ENCODE measurements around the gene LDHAL6B. TPM values are rescaled to one million over a fixed set of nuclear protein-coding genes. Genes with fewer than 3 reads are reported as not detected.

LDHAL6B gene
- total and polyA plus RNA-seq, 2 experiments from 2014 or later = not detected

DNA sequence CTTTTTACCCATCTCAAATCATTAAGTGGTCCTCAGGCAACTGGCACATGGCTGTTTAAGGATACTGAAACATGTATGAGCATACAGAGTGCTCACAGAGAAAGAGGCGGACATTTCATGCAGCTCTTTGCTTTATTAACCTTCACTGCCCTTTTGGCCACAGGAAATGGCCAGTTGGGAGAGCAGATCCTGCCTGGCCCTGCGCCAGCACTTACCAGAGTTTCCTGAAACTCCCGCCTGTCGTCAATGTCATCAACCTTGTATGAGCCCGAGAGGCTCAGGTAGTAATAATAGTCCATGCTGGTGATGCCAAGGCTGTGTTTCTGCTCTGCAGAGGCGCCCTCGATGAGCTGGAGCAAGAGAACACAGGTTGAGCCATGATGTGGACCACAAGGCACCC is 17.8 kb downstream of the LDHAL6B start:
- H3K9me3 Mint-ChIP-seq = no peaks in the 10 kb centered on the region
- DNase-seq (ENCODE audit: low spot score) = no peak
- H3K27ac ChIP-seq (ENCODE audit: low read depth) = no peak overlapping the region
- H3K4me3 ChIP-seq = no peak overlapping the region
- no peak for TF ChIP-seq EZH2 (IDR thresholded peaks at IDR 0.05; ENCODE audit: low read depth, unreplicated experiment)
- no peak for TF ChIP-seq CREB1 (CRISPR knock-in tag; IDR thresholded peaks at IDR 0.05; ENCODE audit: low read depth)
- TF ChIP-seq STAT1 (IDR thresholded peaks at IDR 0.05; ENCODE audit: unreplicated experiment) = no peak
- TF ChIP-seq NANOG (IDR thresholded peaks at IDR 0.05; ENCODE audit: borderline replicate concordance) = no peak
- TF ChIP-seq JUNB (IDR thresholded peaks at IDR 0.05; ENCODE audit: unreplicated experiment) = no peak
- TF ChIP-seq, protein P1, sequence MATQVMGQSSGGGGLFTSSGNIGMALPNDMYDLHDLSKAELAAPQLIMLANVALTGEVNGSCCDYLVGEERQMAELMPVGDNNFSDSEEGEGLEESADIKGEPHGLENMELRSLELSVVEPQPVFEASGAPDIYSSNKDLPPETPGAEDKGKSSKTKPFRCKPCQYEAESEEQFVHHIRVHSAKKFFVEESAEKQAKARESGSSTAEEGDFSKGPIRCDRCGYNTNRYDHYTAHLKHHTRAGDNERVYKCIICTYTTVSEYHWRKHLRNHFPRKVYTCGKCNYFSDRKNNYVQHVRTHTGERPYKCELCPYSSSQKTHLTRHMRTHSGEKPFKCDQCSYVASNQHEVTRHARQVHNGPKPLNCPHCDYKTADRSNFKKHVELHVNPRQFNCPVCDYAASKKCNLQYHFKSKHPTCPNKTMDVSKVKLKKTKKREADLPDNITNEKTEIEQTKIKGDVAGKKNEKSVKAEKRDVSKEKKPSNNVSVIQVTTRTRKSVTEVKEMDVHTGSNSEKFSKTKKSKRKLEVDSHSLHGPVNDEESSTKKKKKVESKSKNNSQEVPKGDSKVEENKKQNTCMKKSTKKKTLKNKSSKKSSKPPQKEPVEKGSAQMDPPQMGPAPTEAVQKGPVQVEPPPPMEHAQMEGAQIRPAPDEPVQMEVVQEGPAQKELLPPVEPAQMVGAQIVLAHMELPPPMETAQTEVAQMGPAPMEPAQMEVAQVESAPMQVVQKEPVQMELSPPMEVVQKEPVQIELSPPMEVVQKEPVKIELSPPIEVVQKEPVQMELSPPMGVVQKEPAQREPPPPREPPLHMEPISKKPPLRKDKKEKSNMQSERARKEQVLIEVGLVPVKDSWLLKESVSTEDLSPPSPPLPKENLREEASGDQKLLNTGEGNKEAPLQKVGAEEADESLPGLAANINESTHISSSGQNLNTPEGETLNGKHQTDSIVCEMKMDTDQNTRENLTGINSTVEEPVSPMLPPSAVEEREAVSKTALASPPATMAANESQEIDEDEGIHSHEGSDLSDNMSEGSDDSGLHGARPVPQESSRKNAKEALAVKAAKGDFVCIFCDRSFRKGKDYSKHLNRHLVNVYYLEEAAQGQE (IDR thresholded peaks at IDR 0.05; ENCODE audit: unreplicated experiment) = no peak
- TF ChIP-seq, protein P2, sequence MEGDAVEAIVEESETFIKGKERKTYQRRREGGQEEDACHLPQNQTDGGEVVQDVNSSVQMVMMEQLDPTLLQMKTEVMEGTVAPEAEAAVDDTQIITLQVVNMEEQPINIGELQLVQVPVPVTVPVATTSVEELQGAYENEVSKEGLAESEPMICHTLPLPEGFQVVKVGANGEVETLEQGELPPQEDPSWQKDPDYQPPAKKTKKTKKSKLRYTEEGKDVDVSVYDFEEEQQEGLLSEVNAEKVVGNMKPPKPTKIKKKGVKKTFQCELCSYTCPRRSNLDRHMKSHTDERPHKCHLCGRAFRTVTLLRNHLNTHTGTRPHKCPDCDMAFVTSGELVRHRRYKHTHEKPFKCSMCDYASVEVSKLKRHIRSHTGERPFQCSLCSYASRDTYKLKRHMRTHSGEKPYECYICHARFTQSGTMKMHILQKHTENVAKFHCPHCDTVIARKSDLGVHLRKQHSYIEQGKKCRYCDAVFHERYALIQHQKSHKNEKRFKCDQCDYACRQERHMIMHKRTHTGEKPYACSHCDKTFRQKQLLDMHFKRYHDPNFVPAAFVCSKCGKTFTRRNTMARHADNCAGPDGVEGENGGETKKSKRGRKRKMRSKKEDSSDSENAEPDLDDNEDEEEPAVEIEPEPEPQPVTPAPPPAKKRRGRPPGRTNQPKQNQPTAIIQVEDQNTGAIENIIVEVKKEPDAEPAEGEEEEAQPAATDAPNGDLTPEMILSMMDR (conservative IDR thresholded peaks at IDR 0.05; ENCODE audit: low read depth in 2 of 2) = no peak
- TF ChIP-seq EZH2phosphoT487 (IDR thresholded peaks at IDR 0.05; ENCODE audit: unreplicated experiment) = no peak
- no peak for TF ChIP-seq ZNF462 (CRISPR knock-in tag; IDR thresholded peaks at IDR 0.05)
- TF ChIP-seq POLR2AphosphoS5 (IDR thresholded peaks at IDR 0.05; ENCODE audit: low read depth) = no peak
- TF ChIP-seq ZNF331 (CRISPR knock-in tag; IDR thresholded peaks at IDR 0.05; ENCODE audit: low read depth) = no peak
- TF ChIP-seq, protein P3, sequence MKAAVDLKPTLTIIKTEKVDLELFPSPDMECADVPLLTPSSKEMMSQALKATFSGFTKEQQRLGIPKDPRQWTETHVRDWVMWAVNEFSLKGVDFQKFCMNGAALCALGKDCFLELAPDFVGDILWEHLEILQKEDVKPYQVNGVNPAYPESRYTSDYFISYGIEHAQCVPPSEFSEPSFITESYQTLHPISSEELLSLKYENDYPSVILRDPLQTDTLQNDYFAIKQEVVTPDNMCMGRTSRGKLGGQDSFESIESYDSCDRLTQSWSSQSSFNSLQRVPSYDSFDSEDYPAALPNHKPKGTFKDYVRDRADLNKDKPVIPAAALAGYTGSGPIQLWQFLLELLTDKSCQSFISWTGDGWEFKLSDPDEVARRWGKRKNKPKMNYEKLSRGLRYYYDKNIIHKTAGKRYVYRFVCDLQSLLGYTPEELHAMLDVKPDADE (IDR thresholded peaks at IDR 0.05) = no peak
- TF ChIP-seq ZNF114 (CRISPR knock-in tag; IDR thresholded peaks at IDR 0.05) = no peak
- H2AFZ ChIP-seq = no peak overlapping the region
- no peaks in the 10 kb centered on the region for H3F3A ChIP-seq (replicated peaks; ENCODE audit: low read depth)
- no peaks in the 10 kb centered on the region for H3K9me2 ChIP-seq (ENCODE audit: insufficient read depth)
- no peak for ATAC-seq
- peaks cover 11% of the 10 kb centered on the region for H3K36me3 Mint-ChIP-seq (ENCODE audit: low read depth)
- no peak overlapping the region for H3K27ac Mint-ChIP-seq
- H3K27me3 ChIP-seq (ENCODE audit: insufficient read depth) = no peaks in the 10 kb centered on the region
- 0 out of 2 replicates have a peak, but pooled peaks cover 12% of the 10 kb centered on the region for H3K36me3 ChIP-seq (ENCODE audit: insufficient read depth)
- peaks cover 8% of the 10 kb centered on the region; the same call in 1 of the 2 replicates for H3K4me1 ChIP-seq (ENCODE audit: insufficient read depth)
- no peak overlapping the region for H3K4me3 Mint-ChIP-seq
- no peaks in the 10 kb centered on the region for H3K79me2 ChIP-seq (replicated peaks; ENCODE audit: insufficient read depth)
- peaks cover 11% of the 10 kb centered on the region for H3K4me1 Mint-ChIP-seq
- H3K27me3 Mint-ChIP-seq (ENCODE audit: insufficient read depth, low read depth, poor library complexity) = peaks cover 2% of the 10 kb centered on the region
- no peak overlapping the region for H3K4me2 ChIP-seq
- H4K20me1 ChIP-seq (replicated peaks; ENCODE audit: insufficient read depth) = 0 out of 2 replicates have a peak, but pooled peaks cover 8% of the 10 kb centered on the region
